Keratinocyte (primary cell): ENCODE measurements around the gene ITFG1.

ENCODE experiments used
- EZH2 ChIP-seq: IDR thresholded peaks from one replicate; pipeline ENCODE4 v1.6.1; 2012; ENCODE audit warnings: inconsistent platforms, mild to moderate bottlenecking, low read length, moderate library complexity
- TF ChIP-seq, protein P1 (sequence below), 3 experiments: IDR thresholded peaks in 1 of 3; conservative IDR thresholded peaks in 1 of 3; optimal IDR thresholded peaks in 1 of 3; 2 replicates in 2 of 3; 3 replicates in 1 of 3; pipeline versions ENCODE3 to v1.5.1; 2011; ENCODE audit warnings: low read length in 3 of 3, mild to moderate bottlenecking in 3 of 3, moderate library complexity in 2 of 3, control low read depth in 1 of 3, inconsistent platforms in 1 of 3; ENCODE audit not compliant: insufficient read depth in 2 of 3; ENCODE audit errors: extremely low read depth in 1 of 3

DNA sequence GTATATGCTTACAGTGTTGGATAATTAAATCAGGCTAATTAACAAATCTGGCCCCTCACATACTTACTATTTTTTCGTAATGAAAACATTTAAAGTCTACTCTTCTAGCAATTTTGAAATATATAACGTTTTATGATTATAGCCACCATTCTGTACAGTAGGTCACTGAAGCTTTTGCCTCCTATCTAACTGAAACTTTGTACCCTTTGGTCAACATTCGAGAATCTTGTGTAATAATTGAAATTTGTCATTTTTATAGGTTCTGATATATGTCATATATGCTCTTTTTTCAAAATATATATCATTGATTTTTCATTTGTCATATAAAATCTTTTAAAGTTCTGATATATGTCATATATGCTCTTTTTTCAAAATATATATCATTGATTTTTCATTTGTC lies 12.9 kb upstream of the ITFG1 start:
- TF ChIP-seq, protein P1, sequence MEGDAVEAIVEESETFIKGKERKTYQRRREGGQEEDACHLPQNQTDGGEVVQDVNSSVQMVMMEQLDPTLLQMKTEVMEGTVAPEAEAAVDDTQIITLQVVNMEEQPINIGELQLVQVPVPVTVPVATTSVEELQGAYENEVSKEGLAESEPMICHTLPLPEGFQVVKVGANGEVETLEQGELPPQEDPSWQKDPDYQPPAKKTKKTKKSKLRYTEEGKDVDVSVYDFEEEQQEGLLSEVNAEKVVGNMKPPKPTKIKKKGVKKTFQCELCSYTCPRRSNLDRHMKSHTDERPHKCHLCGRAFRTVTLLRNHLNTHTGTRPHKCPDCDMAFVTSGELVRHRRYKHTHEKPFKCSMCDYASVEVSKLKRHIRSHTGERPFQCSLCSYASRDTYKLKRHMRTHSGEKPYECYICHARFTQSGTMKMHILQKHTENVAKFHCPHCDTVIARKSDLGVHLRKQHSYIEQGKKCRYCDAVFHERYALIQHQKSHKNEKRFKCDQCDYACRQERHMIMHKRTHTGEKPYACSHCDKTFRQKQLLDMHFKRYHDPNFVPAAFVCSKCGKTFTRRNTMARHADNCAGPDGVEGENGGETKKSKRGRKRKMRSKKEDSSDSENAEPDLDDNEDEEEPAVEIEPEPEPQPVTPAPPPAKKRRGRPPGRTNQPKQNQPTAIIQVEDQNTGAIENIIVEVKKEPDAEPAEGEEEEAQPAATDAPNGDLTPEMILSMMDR (optimal IDR thresholded peaks at IDR 0.05 in 1 of 3, IDR thresholded peaks at IDR 0.05 in 1 of 3, conservative IDR thresholded peaks at IDR 0.05 in 1 of 3; ENCODE audit: extremely low read depth in 1 of 3, insufficient read depth in 2 of 3, low read length in 3 of 3), result no peak
- TF ChIP-seq EZH2, result no peak
